Breast epithelium (tissue), 4 donors: ENCODE results near the gene F13B. TPM values are rescaled to one million over a fixed set of nuclear protein-coding genes. Genes with fewer than 3 reads are reported as not detected.
"Not testable (repeated sequence)": the region's sequence is repeated elsewhere in the genome, so short reads cannot be mapped to it uniquely, and the experiment has no call there.

ENCODE experiments used
- DNase-seq, 2 donors: peaks; one replicate each; pipeline ENCODE4 v3.0.0-alpha.2; 2019; ENCODE audit warnings: low spot score in 2 of 2
- H3K27ac ChIP-seq, 2 donors: fragments of 200-600 bp; sonication (generic) in 1 of 2; one replicate each; pipeline ENCODE4 v1.5.1; 2016 to 2019; ENCODE audit warnings: mild to moderate bottlenecking in 1 of 2
- H3K27me3 ChIP-seq, 2 donors: fragments of 200-600 bp; sonication (generic) in 1 of 2; one replicate each; pipeline versions ENCODE4 v1.5.1 to v1.6.0; 2017 to 2019; ENCODE audit warnings: control low read depth in 1 of 2, mild to moderate bottlenecking in 1 of 2
- H3K36me3 ChIP-seq: fragments of 200-600 bp; one replicate; pipeline ENCODE4 v1.5.1; 2019
- H3K4me1 ChIP-seq, 2 donors: fragments of 200-600 bp; sonication (generic); one replicate each; pipeline ENCODE4 v1.5.1; 2016 to 2019; ENCODE audit warnings: control low read depth in 1 of 2
- H3K4me3 ChIP-seq, 3 donors: fragments of 200-600 bp; sonication (generic); 1 replicate in 2 of 3; 2 replicates in 1 of 3; pipeline ENCODE4 v1.5.1; 2016 to 2019; ENCODE audit warnings: mild to moderate bottlenecking in 3 of 3, moderate library complexity in 2 of 3
- H3K9me3 ChIP-seq, 2 donors: fragments of 200-600 bp; sonication (generic) in 1 of 2; one replicate each; pipeline ENCODE4 v1.5.1; 2016 to 2019; ENCODE audit warnings: control low read depth in 1 of 2
- CTCF ChIP-seq, 3 donors: fragments of 450-650 bp; IDR thresholded peaks; one replicate each; pipeline ENCODE4 v1.5.1; 2016 to 2017; ENCODE audit warnings: antibody characterized with exemption in 3 of 3, mild to moderate bottlenecking in 3 of 3, moderate library complexity in 3 of 3
- POLR2A ChIP-seq: fragments of 450-650 bp; IDR thresholded peaks from one replicate; pipeline ENCODE4 v1.6.1; 2016; ENCODE audit warnings: antibody characterized with exemption, mild to moderate bottlenecking, moderate library complexity
- POLR2AphosphoS5 ChIP-seq, 3 donors: sonication (generic); formaldehyde crosslinking; IDR thresholded peaks; one replicate each; pipeline ENCODE4 v1.6.1; 2017; ENCODE audit warnings: antibody characterized with exemption in 3 of 3
- intact Hi-C: fragments of 100-400 bp; cut with DNase I; formaldehyde crosslinking; loops from one replicate; pipeline ENCODE4 v1.15.1; 2023; ENCODE audit warnings: low total_unique reads
- total RNA-seq, 3 donors: library from RNA; depleted of rRNA; stranded (reverse); fragments of >200 nt; gene quantifications; one replicate each; pipeline ENCODE4 v1.1.0, GENCODE V29; 2016

F13B gene
- total RNA-seq, 3 donors from 2014 or later, result not detected

DNA sequence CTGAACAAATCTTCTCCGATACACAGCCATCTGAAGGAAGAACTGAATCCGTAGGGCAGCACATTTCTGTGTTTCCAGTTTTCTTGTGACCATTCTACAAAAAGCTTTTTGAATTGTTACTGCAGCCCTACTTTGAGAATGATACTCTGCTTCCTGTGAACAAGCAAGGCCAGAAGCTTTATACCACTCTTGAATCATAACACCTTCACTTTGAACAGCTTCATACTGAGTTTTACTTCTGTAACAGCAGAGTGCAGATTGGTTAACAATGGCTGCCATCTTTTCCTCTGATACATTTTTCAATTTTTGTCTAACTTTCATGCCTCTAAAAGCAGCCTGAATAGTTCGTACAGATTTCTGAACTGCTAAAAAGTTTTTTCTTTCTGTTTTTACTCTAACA is 33.6 kb upstream of the F13B start:
- TF ChIP-seq CTCF (IDR thresholded peaks at IDR 0.05) (no peak), POLR2AphosphoS5 (IDR thresholded peaks at IDR 0.05) (no peak), POLR2A (no peak)
- Histone ChIP-seq H3K9me3 (no peaks in the 10 kb centered on the region), H3K36me3 (no peaks in the 10 kb centered on the region), H3K4me1 (no peaks in the 10 kb centered on the region), H3K27ac (no peak overlapping the region), H3K4me3 (no peak overlapping the region), H3K27me3 (no peaks in the 10 kb centered on the region)
- DNase-seq, result no peak
- intact Hi-C loops, result no loop called here

DNA sequence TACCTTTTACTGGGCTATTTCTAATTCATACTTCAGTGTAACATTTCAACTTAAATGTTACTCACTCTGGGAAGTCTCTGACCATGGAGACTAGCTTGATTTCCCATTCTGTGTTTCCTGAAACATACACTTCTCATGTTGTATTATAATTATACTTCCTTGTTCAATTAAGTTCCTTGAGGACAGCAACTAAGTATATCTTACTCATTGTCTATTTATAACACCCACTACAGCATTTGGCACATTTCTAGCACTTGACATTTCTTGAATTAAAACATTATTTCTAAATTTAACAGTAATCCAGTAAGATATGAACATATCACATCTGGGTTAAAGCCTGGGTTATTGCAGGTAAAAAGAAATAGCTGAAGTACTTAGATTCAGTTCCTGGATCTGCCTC is 32.4 kb upstream of the F13B start:
- TF ChIP-seq POLR2A, result no peak
- TF ChIP-seq POLR2AphosphoS5 (IDR thresholded peaks at IDR 0.05), result no peak
- no peak for TF ChIP-seq CTCF (IDR thresholded peaks at IDR 0.05)
- intact Hi-C loops, result loop anchor here (5.0 kb wide), 1 partner anchor 363 kb away; no protein-coding TSS in a partner anchor
- H3K27ac ChIP-seq, result no peak overlapping the region

GRCh38 chr1:197096971-197097370 is 29.9 kb upstream of the F13B start:
- intact Hi-C loops, result loop anchor here (5.0 kb wide), 1 partner anchor 365 kb away; no protein-coding TSS in a partner anchor
- not testable (repeated sequence) for DNase-seq

More for the DNA sequence above, 32.4 kb upstream of the F13B start:
- H3K9me3 ChIP-seq, result no peaks in the 10 kb centered on the region
- no peaks in the 10 kb centered on the region for H3K4me1 ChIP-seq
- DNase-seq, result no peak
- no peaks in the 10 kb centered on the region for H3K27me3 ChIP-seq
- no peaks in the 10 kb centered on the region for H3K36me3 ChIP-seq
- no peak overlapping the region for H3K4me3 ChIP-seq

DNA sequence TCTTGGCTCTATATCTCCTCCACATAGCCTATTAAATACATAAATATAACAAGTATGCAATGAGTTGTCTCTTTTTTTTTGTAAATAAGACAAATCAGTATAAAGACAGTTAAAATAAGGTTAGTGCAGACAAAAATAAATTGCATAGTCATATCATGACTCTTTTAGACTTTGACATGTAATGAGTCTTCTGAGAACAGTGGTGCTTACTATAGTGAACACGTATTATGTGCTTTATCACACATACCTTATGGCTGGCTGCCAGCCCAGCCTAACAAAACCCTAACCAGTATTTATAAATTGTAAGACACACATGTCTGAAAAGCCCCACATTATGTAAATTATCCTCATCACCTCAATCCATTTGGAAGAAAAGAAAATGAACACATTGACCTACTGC is 29.1 kb upstream of the F13B start:
- Histone ChIP-seq H3K9me3 (no peaks in the 10 kb centered on the region), H3K27me3 (no peaks in the 10 kb centered on the region), H3K4me3 (no peak overlapping the region), H3K27ac (no peak overlapping the region), H3K4me1 (no peaks in the 10 kb centered on the region), H3K36me3 (no peaks in the 10 kb centered on the region)
- intact Hi-C loops, result loop anchor here (5.0 kb wide), 1 partner anchor 366 kb away; no protein-coding TSS in a partner anchor
- TF ChIP-seq CTCF (IDR thresholded peaks at IDR 0.05), result no peak
- TF ChIP-seq POLR2AphosphoS5 (IDR thresholded peaks at IDR 0.05), result no peak
- TF ChIP-seq POLR2A, result no peak
- DNase-seq, result no peak

More at GRCh38 chr1:197096971-197097370, 29.9 kb upstream of the F13B start:
- H3K27me3 ChIP-seq, H3K36me3 ChIP-seq, H3K4me1 ChIP-seq, H3K27ac ChIP-seq, H3K4me3 ChIP-seq, H3K9me3 ChIP-seq: not testable (repeated sequence)

- no peak overlapping the region for H3K27ac ChIP-seq
- no peaks in the 10 kb centered on the region for H3K36me3 ChIP-seq
- H3K4me3 ChIP-seq, result no peak overlapping the region
- H3K9me3 ChIP-seq, result no peaks in the 10 kb centered on the region
- DNase-seq, result no peak
- H3K27me3 ChIP-seq, result no peaks in the 10 kb centered on the region
- TF ChIP-seq POLR2AphosphoS5 (IDR thresholded peaks at IDR 0.05) (no peak), POLR2A (no peak), CTCF (IDR thresholded peaks at IDR 0.05) (no peak)
- no peaks in the 10 kb centered on the region for H3K4me1 ChIP-seq
- intact Hi-C loops, result no loop called here
Observed at GRCh38 chr1:197093226-197093885, 26.3 kb upstream of the F13B start.
